ENCODE measurements around the gene IFT52. TPM values are rescaled to one million over a fixed set of nuclear protein-coding genes. Genes with fewer than 3 reads are reported as not detected.

Gene IFT52
- total and polyA plus RNA-seq, 2 of the 8 experiments (the other 6 are each of a cell fraction or from before 2014, with no cell fraction given): 35.6 to 40.4 TPM

DNA sequence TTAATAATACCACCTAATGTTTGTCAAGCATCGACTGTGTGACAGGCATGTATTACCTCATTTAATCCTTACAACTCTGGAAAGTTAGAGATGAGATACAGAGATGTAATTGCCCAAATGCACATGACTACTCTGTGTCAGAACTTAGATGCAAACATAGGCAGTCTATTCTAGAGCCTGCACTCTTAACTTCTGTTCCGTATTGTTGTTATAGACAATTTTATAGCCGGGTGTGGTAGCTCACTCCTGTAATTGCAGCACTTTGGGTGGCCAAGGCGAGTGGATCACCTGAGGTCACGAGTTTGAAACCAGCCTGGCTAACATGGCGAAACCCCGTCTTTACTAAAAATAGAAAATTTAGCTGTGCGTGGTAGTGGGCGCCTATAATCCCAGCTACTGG is 15.0 kb downstream of the IFT52 start:
- Histone ChIP-seq H2BK120ac (replicated peaks; ENCODE audit: low read depth, low read length) (no peak overlapping the region), H3K4me2 (ENCODE audit: insufficient read depth in 1 of 2, low read depth in 2 of 2, low read length in 2 of 2) (no peak overlapping the region), H3K9ac (replicated peaks in 1 of 4; ENCODE audit: extremely low read depth in 1 of 4, low read depth in 3 of 4, low read length in 3 of 4) (no peak overlapping the region), H3K4ac (replicated peaks; ENCODE audit: insufficient read length, low read depth, low read length) (no peak overlapping the region), H2AFZ (ENCODE audit: low read length) (no peak overlapping the region), H4K20me1 (replicated peaks in 1 of 2; ENCODE audit: control insufficient read depth in 1 of 2, insufficient read depth in 2 of 2, low read length in 2 of 2) (no peaks in the 10 kb centered on the region), H3K27me3 (replicated peaks in 1 of 4; ENCODE audit: control insufficient read depth in 3 of 4, extremely low read depth in 1 of 4, insufficient read depth in 3 of 4, low read length in 3 of 4) (no peaks in the 10 kb centered on the region), H3K23ac (ENCODE audit: insufficient read length) (no peak overlapping the region), H2BK20ac (ENCODE audit: low read length) (no peak overlapping the region), H3K14ac (ENCODE audit: insufficient read length) (no peak overlapping the region), H3K79me2 (ENCODE audit: control insufficient read depth in 1 of 2, insufficient read depth in 2 of 2, low read length in 2 of 2) (no peaks in the 10 kb centered on the region), H3K56ac (replicated peaks; ENCODE audit: insufficient read length, low read depth, low read length) (no peak overlapping the region), H4K5ac (ENCODE audit: insufficient read length, low read depth, low read length) (no peak overlapping the region), H2BK12ac (ENCODE audit: low read depth, low read length) (no peak overlapping the region), H3K27ac (ENCODE audit: low read depth, low read length) (no peak overlapping the region), H3K9me3 (ENCODE audit: insufficient read depth in 2 of 2, low read depth in 1 of 2, low read length in 1 of 2) (peaks cover 0 to 7% of the 10 kb centered on the region in 2 experiments; a peak in 1 of 4 replicates), H3K23me2 (ENCODE audit: low read depth, low read length) (no peaks in the 10 kb centered on the region), H2BK15ac (ENCODE audit: low read length) (no peak overlapping the region), H3K79me1 (ENCODE audit: low read depth, low read length) (no peaks in the 10 kb centered on the region), H4K91ac (replicated peaks; ENCODE audit: insufficient read length, low read length) (no peak overlapping the region), H3K18ac (ENCODE audit: extremely low read depth, low read length) (no peak overlapping the region), H2AK5ac (ENCODE audit: low read depth, low read length) (no peak overlapping the region), H2BK5ac (ENCODE audit: low read depth, low read length) (no peak overlapping the region), H3K4me1 (replicated peaks in 1 of 4; ENCODE audit: control insufficient read depth in 3 of 4, insufficient read depth in 4 of 4, low read length in 3 of 4) (no peaks in the 10 kb centered on the region), H3K4me3 (ENCODE audit: extremely low read depth in 1 of 4, insufficient read depth in 2 of 4, low read depth in 3 of 4, low read length in 4 of 4) (no peak overlapping the region), H3K36me3 (ENCODE audit: control insufficient read depth in 2 of 4, insufficient read depth in 4 of 4, low read length in 3 of 4) (peaks cover 3 to 33% (median 12%) of the 10 kb centered on the region in 4 experiments; a peak in 7 of 8 replicates), H4K8ac (ENCODE audit: extremely low read depth, insufficient read depth, low read length) (no peak overlapping the region)
- no peak for DNase-seq (ENCODE audit: low read depth in 1 of 2, low spot score in 2 of 2)
- 91% methylated on average over 9 of the region's 9 CpGs; no CpG with 5 or more reads in 1 of the 2 experiments for WGBS, 2 experiments (ENCODE audit: extremely low coverage in 1 of 2, insufficient coverage in 1 of 2, insufficient read length in 1 of 2, insufficient replicate concordance in 2 of 2, low coverage in 1 of 2, low lambda C conversion rate in 2 of 2, missing lambda C conversion rate in 1 of 2)
- POLR2A ChIA-PET (ENCODE audit: partially characterized antibody): interaction anchor here (0.6 to 1.3 kb wide), 2 partner anchors 20 to 62 kb away, joined by 3 to 4 read pairs; partner anchors contain the start of gene MYBL2
- CTCF ChIA-PET (ENCODE audit: partially characterized antibody): no interaction called here
- FAIRE-seq: no peak
- TF ChIP-seq SIRT6 (IDR thresholded peaks at IDR 0.05; ENCODE audit: low read length) (no peak), CTBP2 (IDR thresholded peaks at IDR 0.05; ENCODE audit: borderline replicate concordance, insufficient read depth, insufficient read length, low read length) (no peak), TBP (IDR thresholded peaks at IDR 0.05; ENCODE audit: low read depth, low read length) (no peak), ASH2L (IDR thresholded peaks at IDR 0.05; ENCODE audit: low read length) (no peak), EGR1 (IDR thresholded peaks at IDR 0.05; ENCODE audit: borderline replicate concordance, low read depth, low read length) (no peak), RNF2 (IDR thresholded peaks at IDR 0.05; ENCODE audit: borderline replicate concordance, low read depth, low read length, missing control alignments, poor library complexity, severe bottlenecking) (no peak), RAD21 (IDR thresholded peaks at IDR 0.05 in 1 of 2, conservative IDR thresholded peaks at IDR 0.05 in 1 of 2; ENCODE audit: low read depth in 2 of 2, low read length in 2 of 2) (no peak), HDAC6 (IDR thresholded peaks at IDR 0.05; ENCODE audit: low read depth, low read length) (no peak), TAF7 (optimal IDR thresholded peaks at IDR 0.05; ENCODE audit: borderline replicate concordance, low read depth, low read length) (no peak), GTF2F1 (IDR thresholded peaks at IDR 0.05; ENCODE audit: borderline replicate concordance, low read depth, low read length) (no peak), GABPA (IDR thresholded peaks at IDR 0.05; ENCODE audit: borderline replicate concordance, insufficient read depth, low read length) (no peak), KDM1A (IDR thresholded peaks at IDR 0.05; ENCODE audit: borderline replicate concordance, low read length) (no peak)
- TF ChIP-seq, protein P1, sequence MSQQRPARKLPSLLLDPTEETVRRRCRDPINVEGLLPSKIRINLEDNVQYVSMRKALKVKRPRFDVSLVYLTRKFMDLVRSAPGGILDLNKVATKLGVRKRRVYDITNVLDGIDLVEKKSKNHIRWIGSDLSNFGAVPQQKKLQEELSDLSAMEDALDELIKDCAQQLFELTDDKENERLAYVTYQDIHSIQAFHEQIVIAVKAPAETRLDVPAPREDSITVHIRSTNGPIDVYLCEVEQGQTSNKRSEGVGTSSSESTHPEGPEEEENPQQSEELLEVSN (IDR thresholded peaks at IDR 0.05): no peak

Measured in H1 (cell line).